H1 (cell line): ENCODE measurements around the gene CUX1. TPM values are rescaled to one million over a fixed set of nuclear protein-coding genes. Genes with fewer than 3 reads are reported as not detected.
A peak's percentile ranks its signal among the peaks of the same experiment; 100 is the strongest.

Experiments used
- CTCF ChIA-PET: fragments of 300-600 bp; sonication (Branson Sonifier 250); formaldehyde crosslinking; loops from one replicate; lab custom pipeline; 2021; ENCODE audit not compliant: partially characterized antibody; lab: Charles Lee
- POLR2A ChIA-PET: fragments of 300-600 bp; sonication (Branson Sonifier 250); formaldehyde crosslinking; loops from one replicate; lab custom pipeline; 2021; ENCODE audit warnings: inconsistent platforms; ENCODE audit not compliant: partially characterized antibody; lab: Charles Lee
- DNase-seq, 2 experiments: peaks; one replicate each; pipeline versions ENCODE4 v3.0.0 to v3.0.0-alpha.2; 2010 to 2022; ENCODE audit warnings: low spot score in 2 of 2, low read depth in 1 of 2, mixed read lengths in 1 of 2
- FAIRE-seq: peaks from 2 replicates; lab custom pipeline; 2011; peaks lifted over from hg19 to GRCh38; lab: Jason Lieb, UNC
- H2AFZ ChIP-seq: 2 replicates; pipeline ENCODE4 v1.8.1; 2012; ENCODE audit warnings: low read length, inconsistent platforms
- H2AK5ac ChIP-seq: 2 replicates; pipeline ENCODE4 v1.6.1; 2013; ENCODE audit warnings: low read depth, low read length
- H2BK120ac ChIP-seq: replicated peaks from 2 replicates; pipeline ENCODE3; 2013; ENCODE audit warnings: low read depth, low read length, inconsistent platforms
- H2BK12ac ChIP-seq: 2 replicates; pipeline ENCODE4 v1.6.1; 2013; ENCODE audit warnings: low read depth, low read length
- H2BK15ac ChIP-seq: 2 replicates; pipeline ENCODE4 v1.6.1; 2013; ENCODE audit warnings: low read length
- H2BK20ac ChIP-seq: 2 replicates; pipeline ENCODE4 v1.6.1; 2013; ENCODE audit warnings: low read length
- H2BK5ac ChIP-seq: 2 replicates; pipeline ENCODE4 v1.6.1; 2013; ENCODE audit warnings: low read depth, low read length
- H3K14ac ChIP-seq: 2 replicates; pipeline ENCODE4 v1.6.1; 2013; ENCODE audit warnings: inconsistent platforms; ENCODE audit not compliant: insufficient read length
- H3K18ac ChIP-seq: 2 replicates; pipeline ENCODE4 v1.6.1; 2013; ENCODE audit warnings: low read length; ENCODE audit errors: extremely low read depth
- H3K23ac ChIP-seq: 2 replicates; pipeline ENCODE4 v1.6.1; 2013; ENCODE audit warnings: inconsistent platforms; ENCODE audit not compliant: insufficient read length
- H3K23me2 ChIP-seq: 2 replicates; pipeline ENCODE4 v1.6.1; 2013; ENCODE audit warnings: low read depth, low read length
- H3K27ac ChIP-seq: 2 replicates; pipeline ENCODE4 v1.6.1; 2011; ENCODE audit warnings: low read depth, low read length, inconsistent platforms
- H3K27me3 ChIP-seq, 4 experiments: replicated peaks in 1 of 4; 1 replicate in 1 of 4; 2 replicates in 3 of 4; pipeline versions ENCODE4 v1.6.1 to v1.8.1; 2011 to 2013; ENCODE audit warnings: low read length in 3 of 4, mild to moderate bottlenecking in 3 of 4, inconsistent platforms in 2 of 4, mixed read lengths in 2 of 4, moderate library complexity in 1 of 4; ENCODE audit not compliant: control insufficient read depth in 3 of 4, insufficient read depth in 3 of 4; ENCODE audit errors: extremely low read depth in 1 of 4
- H3K36me3 ChIP-seq, 4 experiments: 2 replicates each; pipeline versions ENCODE4 v1.6.1 to v1.8.1; 2011 to 2013; ENCODE audit warnings: mild to moderate bottlenecking in 4 of 4, low read length in 3 of 4, moderate library complexity in 2 of 4, control low read depth in 1 of 4, inconsistent platforms in 1 of 4; ENCODE audit not compliant: insufficient read depth in 4 of 4, control insufficient read depth in 2 of 4
- H3K4ac ChIP-seq: replicated peaks from 2 replicates; pipeline ENCODE3; 2013; ENCODE audit warnings: low read length, low read depth, mixed read lengths, inconsistent platforms; ENCODE audit not compliant: insufficient read length
- H3K4me1 ChIP-seq, 4 experiments: replicated peaks in 1 of 4; 1 replicate in 1 of 4; 2 replicates in 3 of 4; pipeline versions ENCODE4 v1.6.1 to v1.8.1; 2011 to 2013; ENCODE audit warnings: low read length in 3 of 4, inconsistent platforms in 2 of 4, mixed read lengths in 1 of 4; ENCODE audit not compliant: insufficient read depth in 4 of 4, control insufficient read depth in 3 of 4
- H3K4me2 ChIP-seq, 2 experiments: 2 replicates each; pipeline versions ENCODE4 v1.6.1 to v1.8.1; 2011 to 2013; ENCODE audit warnings: low read depth in 2 of 2, low read length in 2 of 2, control low read depth in 1 of 2, inconsistent platforms in 1 of 2, mild to moderate bottlenecking in 1 of 2; ENCODE audit not compliant: insufficient read depth in 1 of 2
- H3K4me3 ChIP-seq, 4 experiments: fragments of 200-600, 300-600 bp in 1 of 4; sonication (generic), shearing (Covaris generic), sonication (Bioruptor Twin) in 1 of 4; 2 replicates each; pipeline versions ENCODE4 v1.5.1 to v1.8.1; 2011 to 2016; ENCODE audit warnings: low read length in 4 of 4, low read depth in 3 of 4, control low read depth in 2 of 4, inconsistent platforms in 2 of 4, mild to moderate bottlenecking in 2 of 4, mixed read lengths in 1 of 4, moderate library complexity in 1 of 4; ENCODE audit not compliant: insufficient read depth in 2 of 4; ENCODE audit errors: extremely low read depth in 1 of 4
- H3K56ac ChIP-seq: replicated peaks from 2 replicates; pipeline ENCODE3; 2013; ENCODE audit warnings: low read depth, mild to moderate bottlenecking, mixed read lengths, low read length, inconsistent platforms; ENCODE audit not compliant: insufficient read length
- H3K79me1 ChIP-seq: 2 replicates; pipeline ENCODE4 v1.6.1; 2013; ENCODE audit warnings: low read depth, low read length, control low read depth
- H3K79me2 ChIP-seq, 2 experiments: 2 replicates each; pipeline versions ENCODE4 v1.6.1 to v1.8.1; 2012 to 2013; ENCODE audit warnings: low read length in 2 of 2, mild to moderate bottlenecking in 2 of 2, inconsistent platforms in 1 of 2; ENCODE audit not compliant: insufficient read depth in 2 of 2, control insufficient read depth in 1 of 2
- H3K9ac ChIP-seq, 4 experiments: replicated peaks in 1 of 4; 1 replicate in 1 of 4; 2 replicates in 3 of 4; pipeline versions ENCODE4 v1.6.1 to v1.8.1; 2011 to 2013; ENCODE audit warnings: low read depth in 3 of 4, low read length in 3 of 4, control low read depth in 2 of 4, mild to moderate bottlenecking in 2 of 4, moderate library complexity in 2 of 4, inconsistent platforms in 1 of 4; ENCODE audit errors: extremely low read depth in 1 of 4
- H3K9me3 ChIP-seq, 2 experiments: 2 replicates each; pipeline versions ENCODE4 v1.6.1 to v1.8.1; 2012 to 2013; ENCODE audit warnings: mild to moderate bottlenecking in 2 of 2, moderate library complexity in 2 of 2, control low read depth in 1 of 2, inconsistent platforms in 1 of 2, low read depth in 1 of 2, low read length in 1 of 2, mixed read lengths in 1 of 2; ENCODE audit not compliant: insufficient read depth in 2 of 2
- H4K20me1 ChIP-seq, 2 experiments: replicated peaks in 1 of 2; 2 replicates each; pipeline versions ENCODE3 to v1.8.1; 2011 to 2013; ENCODE audit warnings: inconsistent platforms in 2 of 2, low read length in 2 of 2, mild to moderate bottlenecking in 1 of 2; ENCODE audit not compliant: insufficient read depth in 2 of 2, control insufficient read depth in 1 of 2
- H4K5ac ChIP-seq: 2 replicates; pipeline ENCODE4 v1.6.1; 2013; ENCODE audit warnings: low read length, low read depth, mixed read lengths, inconsistent platforms; ENCODE audit not compliant: insufficient read length
- H4K8ac ChIP-seq: 2 replicates; pipeline ENCODE4 v1.8.0; 2013; ENCODE audit warnings: mild to moderate bottlenecking, moderate library complexity, low read length, inconsistent platforms; ENCODE audit not compliant: insufficient read depth; ENCODE audit errors: extremely low read depth
- H4K91ac ChIP-seq: replicated peaks from 2 replicates; pipeline ENCODE3; 2013; ENCODE audit warnings: low read length, mixed read lengths, inconsistent platforms; ENCODE audit not compliant: insufficient read length
- ASH2L ChIP-seq: fragments of 200-600, 300-600 bp; sonication (generic); IDR thresholded peaks from one replicate; pipeline ENCODE4 v1.7.1; 2017; ENCODE audit warnings: low read length
- BRCA1 ChIP-seq: IDR thresholded peaks from 2 replicates; pipeline ENCODE4 v1.6.1; 2012; ENCODE audit warnings: low read depth, low read length, improper control_type of control experiment
- HDAC6 ChIP-seq: IDR thresholded peaks from one replicate; pipeline ENCODE4 v1.7.1; 2012; ENCODE audit warnings: low read depth, mild to moderate bottlenecking, inconsistent platforms, low read length, moderate library complexity
- NANOG ChIP-seq: IDR thresholded peaks from 2 replicates; pipeline ENCODE4 v1.6.1; 2011; ENCODE audit warnings: low read length, low read depth, mild to moderate bottlenecking, inconsistent platforms; ENCODE audit not compliant: insufficient read depth, poor library complexity, severe bottlenecking
- SP1 ChIP-seq: IDR thresholded peaks from 2 replicates; pipeline ENCODE4 v1.6.1; 2011; ENCODE audit warnings: low read depth, low read length
- SP4 ChIP-seq: IDR thresholded peaks from 2 replicates; pipeline ENCODE4 v1.6.1; 2012; ENCODE audit warnings: low read length, inconsistent platforms
- TBP ChIP-seq: IDR thresholded peaks from 2 replicates; pipeline ENCODE4 v1.6.1; 2011; ENCODE audit warnings: low read depth, low read length, improper control_type of control experiment
- TCF12 ChIP-seq: IDR thresholded peaks from 2 replicates; pipeline ENCODE4 v1.6.1; 2011; ENCODE audit warnings: low read depth, mild to moderate bottlenecking, low read length
- WGBS, 2 experiments: shearing (Covaris generic) in 1 of 2; methylation state at CpG; one replicate each; pipeline versions ENCODE4 v1.1.6 to v1.1.7; 2013 to 2015; ENCODE audit warnings: low lambda C conversion rate in 2 of 2, mixed read lengths in 2 of 2, inconsistent platforms in 1 of 2, low coverage in 1 of 2, missing lambda C conversion rate in 1 of 2; ENCODE audit not compliant: insufficient replicate concordance in 2 of 2, insufficient coverage in 1 of 2, insufficient read length in 1 of 2; ENCODE audit errors: extremely low coverage in 1 of 2, missing lambda C conversion rate in 1 of 2; 5-methylcytosine and 5-hydroxymethylcytosine counted together
- polyA plus RNA-seq, 7 experiments: library from polyadenylated mRNA; depleted of rRNA in 3 of 7; stranded (reverse) in 5 of 7; unstranded in 2 of 7; fragments of >200 nt in 5 of 7; fragments of 200-250 nt in 2 of 7; gene quantifications; 1 replicate in 5 of 7; 2 replicates in 1 of 7; 4 replicates in 1 of 7; pipeline versions ENCODE4 v1.2.1 to v1.2.3, GENCODE V29; 2011 to 2013; ENCODE audit warnings: missing spikeins in 2 of 7, mixed read lengths in 2 of 7
- total RNA-seq: library from RNA; stranded (reverse); fragmentation: NEBNext Ultra II Directional; extraction: Animal tissue kit (Norgen Biotek cat#: 25700); gene quantifications from 2 replicates; pipeline ENCODE4 v1.2.1, GENCODE V29; 2021

CUX1 gene
- total and polyA plus RNA-seq, 2 of the 8 experiments (the other 6 are each of a cell fraction or from before 2014, with no cell fraction given) = 21.6 to 65.9 TPM

DNA sequence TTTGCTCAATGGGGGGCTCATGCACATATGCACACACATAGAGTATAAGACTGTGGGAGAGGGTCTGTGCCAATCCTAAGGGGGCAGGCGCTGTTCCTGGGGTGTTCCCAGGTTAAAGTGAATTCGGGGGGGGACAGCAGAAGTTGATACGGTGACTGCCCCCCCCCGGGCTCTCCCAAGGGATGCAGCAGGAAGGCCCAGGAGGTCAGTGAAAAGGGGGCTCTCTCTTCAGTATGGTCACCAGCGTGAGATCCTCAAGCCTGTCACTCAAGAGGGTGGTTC lies 506.4 kb downstream of the CUX1 start:
- WGBS, 2 experiments = 95% methylated on average over 4 of the region's 5 CpGs; no CpG with 5 or more reads in 1 of the 2 experiments
- Histone ChIP-seq H3K18ac (no peak overlapping the region), H3K79me1 (no peaks in the 10 kb centered on the region), H3K4ac (no peak overlapping the region), H3K14ac (no peak overlapping the region), H3K79me2 (no peaks in the 10 kb centered on the region), H3K4me3 (no peak overlapping the region), H3K36me3 (no peaks in the 10 kb centered on the region; a peak in 1 of 8 replicates), H4K20me1 (peaks cover 0 to 7% of the 10 kb centered on the region in 2 experiments), H2BK12ac (no peak overlapping the region), H2BK120ac (no peak overlapping the region), H4K5ac (no peak overlapping the region), H3K9me3 (no peaks in the 10 kb centered on the region), H2AFZ (no peak overlapping the region), H3K27ac (no peak overlapping the region), H2BK15ac (peak overlapping the region; percentile 61; the same call in 1 of the 2 replicates), H2BK20ac (no peak overlapping the region), H2BK5ac (no peak overlapping the region), H4K8ac (no peak overlapping the region), H3K4me2 (no peak overlapping the region), H4K91ac (no peak overlapping the region), H3K23ac (no peak overlapping the region), H2AK5ac (no peak overlapping the region), H3K23me2 (peaks cover 5% of the 10 kb centered on the region), H3K56ac (no peak overlapping the region), H3K27me3 (peaks cover 0 to 2% (median 0%) of the 10 kb centered on the region in 4 experiments; a peak in 3 of 7 replicates), H3K9ac (no peak overlapping the region), H3K4me1 (peaks cover 4 to 7% (median 6%) of the 10 kb centered on the region in 4 experiments; a peak in 6 of 7 replicates)
- ChIA-PET POLR2A (no interaction called here), CTCF (interaction anchor here (1.3 kb wide), 1 partner anchor 22 kb away, joined by 4 read pairs; no protein-coding TSS in a partner anchor)
- TF ChIP-seq SP4 (no peak), NANOG (no peak), SP1 (no peak), ASH2L (no peak), TCF12 (no peak), TBP (no peak), BRCA1 (no peak), HDAC6 (no peak)
- DNase-seq (no peak), FAIRE-seq (no peak)
